Measurements from ENCODE around the gene GSG1L. TPM values are rescaled to one million over a fixed set of nuclear protein-coding genes. Genes with fewer than 3 reads are reported as not detected.
A peak's percentile ranks its signal among the peaks of the same experiment; 100 is the strongest.

Gene GSG1L
- total and polyA plus RNA-seq, 9 of the 15 experiments (the other 6 are each of a cell fraction or from before 2014, with no cell fraction given) = not detected

DNA sequence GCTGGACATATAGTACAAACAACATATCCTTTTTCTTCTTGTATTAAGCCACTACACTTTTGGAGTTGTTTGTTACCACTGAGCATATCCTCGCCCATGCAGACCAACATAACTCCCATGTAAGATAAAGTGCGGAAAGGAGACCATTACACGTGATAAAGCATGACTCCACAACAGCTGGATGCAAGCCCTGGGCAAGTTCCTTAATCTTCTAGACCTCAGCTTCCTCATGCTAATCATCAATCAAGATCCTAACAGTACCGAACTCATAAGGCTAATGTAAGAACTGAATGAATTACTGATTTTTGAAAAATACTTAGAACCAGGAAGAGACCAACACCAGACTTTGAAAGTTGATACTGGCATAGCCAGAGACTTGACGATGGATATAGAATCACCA is 47.0 kb upstream of the GSG1L start (continued):
- no peak for TF ChIP-seq HDGF (IDR thresholded peaks at IDR 0.05)
- no peak for TF ChIP-seq MCM5 (IDR thresholded peaks at IDR 0.05; ENCODE audit: low read depth)
- TF ChIP-seq E2F5 (CRISPR knock-in tag; IDR thresholded peaks at IDR 0.05) = no peak
- no peak for TF ChIP-seq TEAD2 (tag; IDR thresholded peaks at IDR 0.05)
- peak; percentile 42; the same call in 1 of the 2 replicates for TF ChIP-seq ARID1B (IDR thresholded peaks at IDR 0.05)
- no peak for TF ChIP-seq NELFE (IDR thresholded peaks at IDR 0.05; ENCODE audit: insufficient read depth, insufficient read length)
- no peak for TF ChIP-seq E2F6 (IDR thresholded peaks at IDR 0.05; ENCODE audit: borderline replicate concordance in 1 of 2, extremely low read depth in 1 of 2, insufficient read depth in 1 of 2, insufficient read length in 1 of 2, low read depth in 1 of 2, low read length in 1 of 2, poor library complexity in 1 of 2, severe bottlenecking in 1 of 2)
- TF ChIP-seq JUND (IDR thresholded peaks at IDR 0.05; ENCODE audit: borderline replicate concordance, low read depth, low read length) = peak; percentile 19; the same call in 1 of the 2 replicates
- TF ChIP-seq JUND (tag; IDR thresholded peaks at IDR 0.05; ENCODE audit: borderline replicate concordance, low read depth, low read length) = peak; percentile 29; the same call in 1 of the 3 replicates
- TF ChIP-seq, protein P1, sequence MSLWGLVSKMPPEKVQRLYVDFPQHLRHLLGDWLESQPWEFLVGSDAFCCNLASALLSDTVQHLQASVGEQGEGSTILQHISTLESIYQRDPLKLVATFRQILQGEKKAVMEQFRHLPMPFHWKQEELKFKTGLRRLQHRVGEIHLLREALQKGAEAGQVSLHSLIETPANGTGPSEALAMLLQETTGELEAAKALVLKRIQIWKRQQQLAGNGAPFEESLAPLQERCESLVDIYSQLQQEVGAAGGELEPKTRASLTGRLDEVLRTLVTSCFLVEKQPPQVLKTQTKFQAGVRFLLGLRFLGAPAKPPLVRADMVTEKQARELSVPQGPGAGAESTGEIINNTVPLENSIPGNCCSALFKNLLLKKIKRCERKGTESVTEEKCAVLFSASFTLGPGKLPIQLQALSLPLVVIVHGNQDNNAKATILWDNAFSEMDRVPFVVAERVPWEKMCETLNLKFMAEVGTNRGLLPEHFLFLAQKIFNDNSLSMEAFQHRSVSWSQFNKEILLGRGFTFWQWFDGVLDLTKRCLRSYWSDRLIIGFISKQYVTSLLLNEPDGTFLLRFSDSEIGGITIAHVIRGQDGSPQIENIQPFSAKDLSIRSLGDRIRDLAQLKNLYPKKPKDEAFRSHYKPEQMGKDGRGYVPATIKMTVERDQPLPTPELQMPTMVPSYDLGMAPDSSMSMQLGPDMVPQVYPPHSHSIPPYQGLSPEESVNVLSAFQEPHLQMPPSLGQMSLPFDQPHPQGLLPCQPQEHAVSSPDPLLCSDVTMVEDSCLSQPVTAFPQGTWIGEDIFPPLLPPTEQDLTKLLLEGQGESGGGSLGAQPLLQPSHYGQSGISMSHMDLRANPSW (CRISPR knock-in tag; IDR thresholded peaks at IDR 0.05) = no peak
- TF ChIP-seq MITF (IDR thresholded peaks at IDR 0.05) = no peak
- TF ChIP-seq, protein P2, sequence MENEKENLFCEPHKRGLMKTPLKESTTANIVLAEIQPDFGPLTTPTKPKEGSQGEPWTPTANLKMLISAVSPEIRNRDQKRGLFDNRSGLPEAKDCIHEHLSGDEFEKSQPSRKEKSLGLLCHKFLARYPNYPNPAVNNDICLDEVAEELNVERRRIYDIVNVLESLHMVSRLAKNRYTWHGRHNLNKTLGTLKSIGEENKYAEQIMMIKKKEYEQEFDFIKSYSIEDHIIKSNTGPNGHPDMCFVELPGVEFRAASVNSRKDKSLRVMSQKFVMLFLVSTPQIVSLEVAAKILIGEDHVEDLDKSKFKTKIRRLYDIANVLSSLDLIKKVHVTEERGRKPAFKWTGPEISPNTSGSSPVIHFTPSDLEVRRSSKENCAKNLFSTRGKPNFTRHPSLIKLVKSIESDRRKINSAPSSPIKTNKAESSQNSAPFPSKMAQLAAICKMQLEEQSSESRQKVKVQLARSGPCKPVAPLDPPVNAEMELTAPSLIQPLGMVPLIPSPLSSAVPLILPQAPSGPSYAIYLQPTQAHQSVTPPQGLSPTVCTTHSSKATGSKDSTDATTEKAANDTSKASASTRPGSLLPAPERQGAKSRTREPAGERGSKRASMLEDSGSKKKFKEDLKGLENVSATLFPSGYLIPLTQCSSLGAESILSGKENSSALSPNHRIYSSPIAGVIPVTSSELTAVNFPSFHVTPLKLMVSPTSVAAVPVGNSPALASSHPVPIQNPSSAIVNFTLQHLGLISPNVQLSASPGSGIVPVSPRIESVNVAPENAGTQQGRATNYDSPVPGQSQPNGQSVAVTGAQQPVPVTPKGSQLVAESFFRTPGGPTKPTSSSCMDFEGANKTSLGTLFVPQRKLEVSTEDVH (IDR thresholded peaks at IDR 0.05; ENCODE audit: low read depth, partially characterized antibody) = no peak
- TF ChIP-seq CTBP1 (IDR thresholded peaks at IDR 0.05; ENCODE audit: borderline replicate concordance) = no peak; the same call in 1 of the 2 replicates
- TF ChIP-seq POLR2AphosphoS2 (IDR thresholded peaks at IDR 0.05; ENCODE audit: low read length) = no peak
- TF ChIP-seq FOXA1 (IDR thresholded peaks at IDR 0.05; ENCODE audit: borderline replicate concordance) = no peak
- TF ChIP-seq GABPB2 (CRISPR knock-in tag; conservative IDR thresholded peaks at IDR 0.05) = no peak
- TF ChIP-seq JUN (IDR thresholded peaks at IDR 0.05; ENCODE audit: borderline replicate concordance, low read depth, low read length) = no peak
- TF ChIP-seq JUN (CRISPR knock-in tag; IDR thresholded peaks at IDR 0.05; ENCODE audit: borderline replicate concordance) = no peak
- TF ChIP-seq, protein P3, sequence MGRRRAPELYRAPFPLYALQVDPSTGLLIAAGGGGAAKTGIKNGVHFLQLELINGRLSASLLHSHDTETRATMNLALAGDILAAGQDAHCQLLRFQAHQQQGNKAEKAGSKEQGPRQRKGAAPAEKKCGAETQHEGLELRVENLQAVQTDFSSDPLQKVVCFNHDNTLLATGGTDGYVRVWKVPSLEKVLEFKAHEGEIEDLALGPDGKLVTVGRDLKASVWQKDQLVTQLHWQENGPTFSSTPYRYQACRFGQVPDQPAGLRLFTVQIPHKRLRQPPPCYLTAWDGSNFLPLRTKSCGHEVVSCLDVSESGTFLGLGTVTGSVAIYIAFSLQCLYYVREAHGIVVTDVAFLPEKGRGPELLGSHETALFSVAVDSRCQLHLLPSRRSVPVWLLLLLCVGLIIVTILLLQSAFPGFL (CRISPR knock-in tag; IDR thresholded peaks at IDR 0.05) = no peak

All from K562 (cell line).